ENCODE data around the gene SPOCK1.
"Not testable (repeated sequence)": the region's sequence is repeated elsewhere in the genome, so short reads cannot be mapped to it uniquely, and the experiment has no call there.

Gene SPOCK1

GRCh38 chr5:136979131-136979530, 520.0 kb downstream of the SPOCK1 start:
- ChIA-PET CTCF (interaction anchor here (1.8 kb wide), 1 partner anchor 15 kb away, joined by 5 read pairs; no protein-coding TSS in a partner anchor), POLR2A (no interaction called here)
- DNase-seq (ENCODE audit: extremely low spot score): no peak
- no peak for TF ChIP-seq CTCF (IDR thresholded peaks at IDR 0.05; ENCODE audit: control extremely low read depth, extremely low read depth, low read depth, missing control alignments)

- CTCF ChIA-PET: interaction anchor here (1.1 to 1.5 kb wide), 2 partner anchors 16 to 38 kb away, joined by 3 to 5 read pairs; no protein-coding TSS in a partner anchor
- POLR2A ChIA-PET: no interaction called here
- DNase-seq (ENCODE audit: extremely low spot score): no peak
- no peak for TF ChIP-seq CTCF (IDR thresholded peaks at IDR 0.05; ENCODE audit: control extremely low read depth, extremely low read depth, low read depth, missing control alignments)
Measured at GRCh38 chr5:136963504-136963903, 535.6 kb downstream of the SPOCK1 start.

GRCh38 chr5:136957428-136957827, 541.7 kb downstream of the SPOCK1 start:
- POLR2A ChIA-PET: no interaction called here
- DNase-seq (ENCODE audit: extremely low spot score): no peak
- TF ChIP-seq CTCF (IDR thresholded peaks at IDR 0.05; ENCODE audit: control extremely low read depth, extremely low read depth, low read depth, missing control alignments): no peak
- CTCF ChIA-PET: no interaction called here

GRCh38 chr5:136954142-136954541, 545.0 kb downstream of the SPOCK1 start:
- DNase-seq (ENCODE audit: extremely low spot score); POLR2A ChIA-PET; CTCF ChIA-PET: not testable (repeated sequence)

- DNase-seq (ENCODE audit: extremely low spot score); CTCF ChIA-PET; POLR2A ChIA-PET: not testable (repeated sequence)
Measured at GRCh38 chr5:136953346-136954069, 545.6 kb downstream of the SPOCK1 start.

GRCh38 chr5:136927571-136927970, 571.6 kb downstream of the SPOCK1 start:
- DNase-seq (ENCODE audit: extremely low spot score): no peak
- POLR2A ChIA-PET: no interaction called here
- TF ChIP-seq CTCF (IDR thresholded peaks at IDR 0.05; ENCODE audit: control extremely low read depth, extremely low read depth, low read depth, missing control alignments): no peak
- CTCF ChIA-PET: no interaction called here

GRCh38 chr5:136926073-136926472, 573.1 kb downstream of the SPOCK1 start:
- no peak for DNase-seq (ENCODE audit: extremely low spot score)
- ChIA-PET CTCF (interaction anchor here (1.1 to 1.6 kb wide), 2 partner anchors 12 to 38 kb away, joined by 3 read pairs; no protein-coding TSS in a partner anchor), POLR2A (no interaction called here)
- no peak for TF ChIP-seq CTCF (IDR thresholded peaks at IDR 0.05; ENCODE audit: control extremely low read depth, extremely low read depth, low read depth, missing control alignments)

Data from GM10248 (cell line).